HG03571 (cell line): ENCODE measurements around the gene ARHGEF12.

Experiments used
- ATAC-seq: cut with Tn5 transposase; IDR thresholded peaks from one replicate; pipeline ENCODE4 v1.9.1; 2021; ENCODE audit not compliant: unreplicated experiment

The ARHGEF12 gene

DNA sequence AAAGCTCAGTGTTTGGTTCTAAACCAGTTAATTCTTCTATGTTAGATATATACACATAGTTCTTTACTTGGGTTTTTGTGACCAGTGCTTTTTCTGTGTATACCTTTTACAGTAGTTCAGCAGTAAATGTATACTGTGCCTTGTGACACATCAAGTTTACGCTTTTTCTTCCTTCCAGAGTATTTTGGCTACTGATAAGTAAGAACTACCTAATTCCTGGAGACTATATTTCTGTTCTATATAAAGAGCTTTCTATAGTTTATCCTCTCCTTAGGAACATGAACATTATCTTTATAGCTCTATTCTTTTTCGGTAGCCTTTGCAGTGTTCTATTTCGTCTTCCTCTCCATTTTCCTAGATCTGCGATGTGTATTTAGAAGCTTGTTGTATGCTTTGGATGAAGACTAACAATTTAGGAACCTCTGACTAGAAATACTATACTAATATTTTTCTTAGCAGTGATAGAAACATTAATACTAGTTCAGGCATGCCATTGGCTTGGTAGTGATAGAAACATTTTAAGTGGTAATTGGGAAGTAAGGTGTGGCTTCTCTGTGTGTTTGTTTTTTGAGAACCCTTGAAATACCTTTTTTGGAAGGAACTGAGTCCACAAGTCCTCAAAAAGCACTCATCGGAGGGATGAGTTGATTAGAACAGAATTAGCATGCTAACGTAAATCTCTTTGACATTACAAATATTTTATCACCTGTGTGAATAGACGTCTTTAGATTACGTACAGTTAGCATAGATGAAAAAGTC lies 74.6 kb downstream of the ARHGEF12 start:
- no peak for ATAC-seq

- no peak for ATAC-seq
Measured at GRCh38 chr11:120413480-120413879, 77.3 kb downstream of the ARHGEF12 start.

- ATAC-seq = no peak
Measured at GRCh38 chr11:120420572-120420971, 84.4 kb downstream of the ARHGEF12 start.

DNA sequence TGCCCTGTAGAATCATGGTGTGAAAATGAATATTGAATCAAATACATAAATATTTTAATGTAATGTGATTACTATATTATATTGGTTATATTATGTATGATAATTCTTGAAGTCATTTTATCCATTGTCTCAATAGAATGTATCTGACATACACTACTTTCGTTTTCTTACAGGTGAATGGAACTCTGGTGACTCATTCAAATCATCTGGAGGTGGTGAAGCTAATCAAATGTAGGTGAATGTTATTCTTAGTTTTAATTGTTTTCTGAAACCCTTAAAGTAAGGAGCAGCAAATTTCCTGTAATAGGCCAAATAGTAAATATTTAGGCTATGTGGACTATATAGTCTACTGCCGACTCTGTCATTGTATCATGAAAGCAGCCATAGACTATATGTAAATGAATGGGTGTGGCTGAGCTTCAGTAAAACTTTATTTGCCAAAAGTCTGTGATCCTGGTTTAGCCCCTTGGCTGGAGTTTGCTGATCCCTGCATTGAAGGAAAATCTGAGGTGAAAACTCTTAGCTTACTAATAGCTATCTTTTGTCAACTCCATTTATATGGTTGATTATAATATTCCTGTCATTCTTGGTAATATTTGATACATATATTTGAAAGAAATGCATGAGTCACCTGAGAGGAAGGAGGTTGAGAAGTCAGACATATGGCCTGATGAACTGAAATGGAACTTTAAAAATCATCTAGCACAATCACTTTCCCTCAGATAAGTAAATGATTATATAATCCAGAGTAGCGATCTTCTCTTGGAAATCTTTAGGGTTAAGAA lies 88.2 kb downstream of the ARHGEF12 start:
- no peak for ATAC-seq

GRCh38 chr11:120424970-120425332 lies 88.7 kb downstream of the ARHGEF12 start:
- no peak for ATAC-seq

- no peak for ATAC-seq
Measured at GRCh38 chr11:120425527-120425926, 89.3 kb downstream of the ARHGEF12 start.

GRCh38 chr11:120430146-120430545 lies 93.9 kb downstream of the ARHGEF12 start:
- ATAC-seq = no peak

GRCh38 chr11:120431633-120432032 lies 95.4 kb downstream of the ARHGEF12 start:
- ATAC-seq = no peak

DNA sequence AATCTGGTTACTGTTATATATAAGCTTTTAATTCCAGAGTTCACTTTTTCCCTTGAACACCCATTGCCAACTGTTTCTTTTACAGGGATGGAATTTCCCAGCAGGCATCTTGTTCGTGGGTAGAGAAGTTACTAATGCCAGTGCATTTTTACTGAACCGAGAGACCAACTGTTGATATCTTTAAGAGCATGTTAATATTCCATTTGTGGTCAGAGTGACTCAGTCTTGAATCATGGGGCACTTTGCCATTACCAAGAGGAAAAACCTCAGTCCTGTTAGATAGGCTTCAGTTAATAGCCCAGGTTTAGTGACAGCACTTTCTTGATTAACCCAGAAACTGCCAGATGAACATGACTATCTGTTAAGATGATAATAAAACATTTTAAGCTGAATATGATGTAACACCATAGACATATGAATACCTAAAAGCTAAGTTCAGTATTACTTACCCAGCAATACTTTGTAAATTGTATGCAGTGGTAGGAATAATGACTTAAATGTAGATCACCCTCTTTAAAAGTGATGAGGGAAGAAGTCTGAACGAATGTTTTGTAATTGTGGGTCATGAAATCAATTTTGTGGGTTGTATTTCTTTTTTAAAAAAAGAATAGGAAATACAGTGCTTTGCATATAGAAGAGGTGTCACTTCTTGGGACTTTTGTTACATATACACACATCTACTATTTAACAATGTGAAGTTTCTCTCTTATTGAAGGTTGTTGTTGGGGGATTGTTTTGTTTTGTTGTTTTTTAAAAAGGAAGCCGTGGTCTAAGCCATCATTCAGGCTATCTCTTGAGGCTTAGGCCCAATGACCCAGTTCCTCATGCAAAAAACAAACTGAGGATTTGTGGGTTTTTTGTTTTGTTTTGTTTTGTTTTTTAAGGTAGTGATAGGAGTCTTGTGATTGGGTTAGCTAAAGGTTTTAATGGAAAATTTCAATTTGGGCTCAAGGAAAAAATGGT lies 96.1 kb downstream of the ARHGEF12 start:
- ATAC-seq = peak; percentile 69

GRCh38 chr11:120441592-120441991 lies 105.4 kb downstream of the ARHGEF12 start:
- no peak for ATAC-seq

DNA sequence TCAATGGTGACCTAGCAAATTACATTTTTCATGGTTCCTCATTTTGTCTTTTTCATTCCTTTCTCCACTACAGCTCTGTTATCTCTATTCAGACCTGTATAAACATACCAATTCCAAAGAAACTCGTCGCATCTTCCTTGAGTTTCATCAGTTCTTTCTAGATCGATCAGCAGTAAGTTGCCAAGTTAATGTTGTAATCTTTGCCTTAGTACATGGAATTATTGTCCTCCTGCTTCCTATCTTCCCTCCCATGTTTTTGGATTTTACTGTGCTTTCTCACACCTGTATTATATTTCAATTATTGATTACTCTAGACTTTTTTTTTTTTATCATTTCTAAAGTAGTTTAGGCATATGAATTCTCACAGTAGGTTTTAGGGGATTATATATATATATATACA lies 105.8 kb downstream of the ARHGEF12 start:
- ATAC-seq = no peak

DNA sequence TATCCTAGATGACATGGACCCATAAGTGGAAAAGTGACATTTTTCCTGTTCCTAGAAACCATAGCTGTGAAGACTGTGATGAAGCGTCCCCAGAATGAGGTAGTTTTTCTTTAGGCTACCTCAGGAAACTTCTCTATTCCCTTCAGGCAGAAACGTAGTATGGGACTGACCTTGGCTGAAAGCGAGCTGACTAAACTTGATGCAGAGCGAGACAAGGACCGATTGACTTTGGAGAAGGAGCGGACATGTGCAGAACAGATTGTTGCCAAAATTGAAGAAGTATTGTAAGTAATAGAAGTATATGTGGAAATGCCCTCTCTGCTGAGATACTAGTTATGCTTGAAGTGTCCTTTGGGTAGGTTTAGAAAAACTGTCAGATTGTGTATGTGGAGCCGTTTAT lies 110.6 kb downstream of the ARHGEF12 start:
- ATAC-seq = no peak

DNA sequence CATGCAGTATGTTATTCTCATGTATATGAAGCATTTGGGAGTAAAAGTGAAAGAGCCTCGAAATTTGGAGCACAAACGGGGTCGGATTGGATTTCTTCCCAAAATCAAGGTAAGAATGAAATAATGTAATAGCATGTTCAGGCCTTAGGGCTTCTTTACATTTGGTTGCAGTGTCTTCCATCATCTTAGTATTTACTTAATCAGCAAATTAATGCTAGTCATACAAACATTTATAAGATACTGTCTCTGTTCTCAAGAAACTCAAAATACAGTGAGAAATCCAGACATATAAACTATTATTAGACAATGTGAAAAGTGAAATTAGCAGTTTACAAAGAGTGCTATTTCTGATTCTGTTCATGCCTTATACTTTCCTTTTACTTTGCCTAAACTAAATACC lies 112.0 kb downstream of the ARHGEF12 start:
- ATAC-seq = no peak

GRCh38 chr11:120455487-120455886 lies 119.3 kb downstream of the ARHGEF12 start:
- no peak for ATAC-seq

DNA sequence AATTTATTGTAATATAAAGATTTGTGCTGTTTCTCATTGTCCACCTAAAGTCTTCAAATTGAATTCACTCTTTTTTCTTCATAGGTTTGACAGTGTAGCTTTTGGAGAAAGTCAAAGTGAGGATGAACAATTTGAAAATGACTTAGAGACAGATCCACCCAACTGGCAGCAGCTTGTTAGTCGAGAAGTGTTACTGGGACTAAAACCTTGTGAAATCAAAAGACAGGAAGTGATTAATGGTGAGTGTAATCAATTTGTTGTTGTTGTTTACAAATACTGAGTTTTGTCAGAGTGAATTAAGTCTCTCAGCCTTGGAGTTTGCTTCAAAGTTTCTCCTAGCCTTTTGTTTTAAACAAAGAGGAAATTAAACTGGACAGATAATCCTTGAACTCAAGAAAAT lies 121.8 kb downstream of the ARHGEF12 start:
- ATAC-seq = no peak

- no peak for ATAC-seq
Measured at GRCh38 chr11:120462825-120463224, 126.6 kb downstream of the ARHGEF12 start.

DNA sequence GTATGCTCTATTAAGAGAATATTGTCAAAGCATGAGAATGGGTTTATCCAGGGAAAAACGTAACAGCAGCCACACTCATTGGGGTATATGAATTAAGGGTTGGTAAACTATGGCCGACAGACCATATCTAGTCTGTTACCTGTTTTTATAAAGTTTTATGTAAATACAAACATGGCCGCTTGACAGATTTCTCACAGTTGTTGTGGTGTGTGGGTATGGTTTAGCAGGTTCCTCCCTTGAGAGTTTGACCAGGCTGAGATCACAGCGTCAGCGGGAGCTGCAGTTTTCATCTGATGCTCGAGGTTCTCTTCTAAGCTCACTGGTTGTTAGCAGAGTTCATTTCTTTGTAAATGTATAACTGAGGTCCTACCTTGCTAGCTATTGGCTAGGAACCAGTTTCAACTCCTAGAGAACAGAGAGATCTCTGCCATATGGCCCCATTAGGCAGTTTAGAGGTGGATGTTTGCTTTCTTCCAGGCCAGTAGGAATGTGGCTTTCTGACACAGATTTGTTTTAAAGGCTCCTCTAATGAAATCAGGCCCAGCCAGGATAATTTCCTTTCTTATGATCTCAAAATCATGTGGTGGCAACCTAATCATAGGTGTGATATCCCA lies 129.8 kb downstream of the ARHGEF12 start:
- ATAC-seq = no peak

DNA sequence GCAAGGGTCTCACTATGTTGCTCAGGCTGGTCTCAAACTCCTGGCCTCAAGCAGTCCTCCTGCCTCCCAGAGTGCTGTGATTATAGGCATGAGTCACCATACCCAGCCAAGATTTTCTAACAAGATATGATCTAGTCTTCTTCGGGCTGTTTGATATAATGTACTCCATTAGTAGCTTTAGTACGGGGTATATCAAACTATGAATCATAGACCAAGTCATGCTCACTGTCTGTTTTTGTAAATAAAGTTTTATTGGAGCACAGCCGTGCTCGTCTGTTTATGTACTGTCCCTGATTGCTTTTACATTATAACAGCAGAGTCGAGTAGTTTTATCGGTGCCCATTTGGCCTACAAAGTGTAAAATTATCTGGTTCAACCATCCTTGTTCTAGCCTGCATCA lies 131.4 kb downstream of the ARHGEF12 start:
- no peak for ATAC-seq

DNA sequence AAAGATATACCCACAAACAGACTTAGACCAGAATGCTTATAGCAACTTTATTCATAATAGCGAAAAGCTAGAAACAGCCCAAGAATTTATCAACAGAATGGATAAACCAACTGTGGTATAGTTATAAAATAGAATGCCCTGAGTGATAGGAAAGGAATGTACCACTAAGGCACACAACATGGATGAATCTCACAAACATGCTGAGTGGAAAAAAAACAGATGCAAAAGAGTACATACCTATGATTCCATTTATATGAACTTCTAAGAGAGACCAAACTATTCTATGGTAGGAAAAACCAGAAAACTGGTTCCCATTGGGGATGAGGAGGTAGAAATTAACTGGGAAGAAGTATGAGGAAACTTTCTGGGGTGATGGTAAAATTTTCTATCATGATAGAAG lies 134.9 kb downstream of the ARHGEF12 start:
- no peak for ATAC-seq

DNA sequence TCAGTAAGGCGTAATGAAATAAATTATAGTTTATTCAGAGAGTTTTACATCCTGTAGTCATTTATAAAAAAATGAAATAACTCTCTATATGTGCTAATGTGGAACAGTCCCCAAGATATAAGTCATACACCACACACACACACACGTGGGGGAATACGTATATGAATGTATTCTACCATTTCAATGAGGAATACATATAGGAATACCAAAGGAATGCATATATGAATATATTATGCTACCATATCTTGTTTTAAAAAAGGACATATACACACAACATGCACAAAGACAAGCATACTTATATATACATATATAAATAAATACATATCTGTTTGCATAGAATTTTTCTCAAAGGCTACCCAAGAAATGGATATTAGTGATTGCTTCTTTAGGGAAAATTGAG lies 135.8 kb downstream of the ARHGEF12 start:
- no peak for ATAC-seq

GRCh38 chr11:120473503-120473902 lies 137.3 kb downstream of the ARHGEF12 start:
- ATAC-seq = no peak
